Measurements from ENCODE around the gene HLA-DRA. TPM values are rescaled to one million over a fixed set of nuclear protein-coding genes. Genes with fewer than 3 reads are reported as not detected.
"Not testable (repeated sequence)": the region's sequence is repeated elsewhere in the genome, so short reads cannot be mapped to it uniquely, and the experiment has no call there.

HLA-DRA gene
- total RNA-seq, 1 donor from 2014 or later: 94.0 TPM

DNA sequence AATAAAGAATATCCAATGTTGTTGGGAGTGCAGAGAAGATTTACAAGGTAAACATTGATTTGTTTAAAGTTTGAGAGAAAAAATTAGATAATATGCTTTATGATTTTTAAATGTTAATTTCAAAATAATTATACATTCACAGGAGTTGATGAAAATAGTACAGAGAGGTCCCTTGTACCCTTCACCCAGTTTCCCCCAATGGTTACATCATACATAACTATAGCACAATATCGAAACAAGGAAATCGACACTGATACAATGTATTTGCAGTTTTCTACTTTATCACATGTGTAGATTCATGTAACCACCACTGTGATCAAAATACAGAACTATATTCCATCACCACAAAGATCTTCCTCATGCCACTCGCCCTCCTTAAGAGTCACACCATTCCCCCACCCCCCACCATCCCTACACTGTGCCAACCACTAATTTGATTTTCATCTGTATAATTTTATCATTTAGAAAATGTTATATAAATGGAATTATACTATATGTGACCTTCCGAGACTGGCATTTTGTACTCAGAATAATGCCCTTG lies 11.7 kb upstream of the HLA-DRA start:
- DNase-seq (ENCODE audit: low spot score): no peak
- intact Hi-C loops (cut with DNase I): no loop called here

DNA sequence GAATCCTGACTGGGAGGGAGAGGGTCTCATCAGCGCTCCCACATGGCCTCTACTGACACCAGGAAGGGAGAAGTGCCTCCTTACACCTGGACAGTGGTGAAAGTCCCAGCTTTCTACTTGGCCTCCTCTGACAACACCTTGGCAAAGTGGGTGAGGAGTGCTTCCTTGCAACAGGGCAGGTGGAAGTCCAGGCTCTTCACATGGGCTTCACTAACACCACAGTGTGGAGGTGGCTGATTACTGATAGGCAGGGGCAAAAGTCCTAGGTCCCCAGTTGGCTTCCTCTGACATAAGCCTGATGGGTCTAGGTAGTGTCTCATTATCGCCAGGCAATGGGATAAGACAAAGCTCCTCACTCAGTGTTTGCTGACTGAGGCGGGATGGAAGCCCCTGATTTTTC lies 9.5 kb upstream of the HLA-DRA start:
- DNase-seq (ENCODE audit: low spot score): no peak

GRCh38 chr6:32431142-32431541 lies 8.5 kb upstream of the HLA-DRA start:
- DNase-seq (ENCODE audit: low spot score): no peak
- intact Hi-C loops (cut with DNase I): loop anchor here (5.0 kb wide), 2 partner anchors 266 to 356 kb away; no protein-coding TSS in a partner anchor

More for the DNA sequence above, 9.5 kb upstream of the HLA-DRA start:
- intact Hi-C loops (cut with DNase I): loop anchor here (5.0 kb wide), 2 partner anchors 267 to 357 kb away; no protein-coding TSS in a partner anchor

GRCh38 chr6:32432050-32432450 lies 7.6 kb upstream of the HLA-DRA start:
- intact Hi-C loops (cut with DNase I): loop anchor here (5.0 kb wide), 2 partner anchors 265 to 355 kb away; no protein-coding TSS in a partner anchor
- DNase-seq (ENCODE audit: low spot score): no peak

- DNase-seq (ENCODE audit: low spot score): not testable (repeated sequence)
- intact Hi-C loops (cut with DNase I): loop anchor here (5.0 kb wide), 2 partner anchors 263 to 353 kb away; no protein-coding TSS in a partner anchor
Observed at GRCh38 chr6:32433950-32434349, 5.7 kb upstream of the HLA-DRA start.

DNA sequence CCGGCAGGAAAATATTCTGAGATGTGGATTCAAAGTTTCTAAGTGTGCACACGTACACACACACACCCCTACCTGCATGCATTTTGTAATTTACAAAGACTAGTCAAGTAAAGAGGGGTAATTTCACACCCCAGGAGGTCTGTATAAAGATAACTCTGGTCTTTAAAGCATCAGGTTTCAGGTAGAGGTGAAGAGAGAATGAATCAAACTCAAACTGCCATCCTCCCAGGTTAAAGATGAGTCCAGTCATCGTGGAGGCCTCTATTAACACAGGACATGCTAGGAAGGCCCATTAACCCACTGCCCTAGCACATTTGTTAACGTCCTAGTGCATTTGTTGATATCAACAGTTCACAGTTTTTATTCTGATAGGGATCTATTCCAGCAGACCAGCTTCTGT lies 3.5 kb upstream of the HLA-DRA start:
- intact Hi-C loops (cut with DNase I): no loop called here

GRCh38 chr6:32436995-32437836 lies 2.5 kb upstream of the HLA-DRA start:
- intact Hi-C loops (cut with DNase I): no loop called here

More for the DNA sequence above, 3.5 kb upstream of the HLA-DRA start:
- DNase-seq (ENCODE audit: low spot score): no peak

GRCh38 chr6:32439139-32439538 lies 548 bp upstream of the HLA-DRA start:
- intact Hi-C loops (cut with DNase I): no loop called here
- no peak for DNase-seq (ENCODE audit: low spot score)

More at GRCh38 chr6:32436995-32437836, 2.5 kb upstream of the HLA-DRA start:
- no peak for DNase-seq (ENCODE audit: low spot score)

- DNase-seq (ENCODE audit: low spot score): no peak
- intact Hi-C loops (cut with DNase I): no loop called here
Observed at GRCh38 chr6:32442243-32442667, 2.6 kb downstream of the HLA-DRA start.

DNA sequence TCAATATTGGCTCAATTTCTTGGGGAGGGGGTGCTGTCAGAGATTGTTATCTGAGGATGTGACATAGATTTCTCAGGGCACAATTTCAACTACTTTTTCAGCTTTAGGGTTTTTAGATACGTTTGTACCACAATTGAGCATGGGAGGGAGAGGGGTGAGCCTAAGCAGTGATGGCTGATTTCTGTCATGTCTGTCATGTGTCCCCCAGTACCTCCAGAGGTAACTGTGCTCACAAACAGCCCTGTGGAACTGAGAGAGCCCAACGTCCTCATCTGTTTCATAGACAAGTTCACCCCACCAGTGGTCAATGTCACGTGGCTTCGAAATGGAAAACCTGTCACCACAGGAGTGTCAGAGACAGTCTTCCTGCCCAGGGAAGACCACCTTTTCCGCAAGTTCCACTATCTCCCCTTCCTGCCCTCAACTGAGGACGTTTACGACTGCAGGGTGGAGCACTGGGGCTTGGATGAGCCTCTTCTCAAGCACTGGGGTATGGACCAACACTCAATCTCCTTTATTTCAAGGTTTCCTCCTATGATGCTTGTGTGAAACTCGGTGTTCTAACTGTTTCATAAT lies 3.4 kb downstream of the HLA-DRA start:
- no peak for DNase-seq (ENCODE audit: low spot score)
- intact Hi-C loops (cut with DNase I): no loop called here

DNA sequence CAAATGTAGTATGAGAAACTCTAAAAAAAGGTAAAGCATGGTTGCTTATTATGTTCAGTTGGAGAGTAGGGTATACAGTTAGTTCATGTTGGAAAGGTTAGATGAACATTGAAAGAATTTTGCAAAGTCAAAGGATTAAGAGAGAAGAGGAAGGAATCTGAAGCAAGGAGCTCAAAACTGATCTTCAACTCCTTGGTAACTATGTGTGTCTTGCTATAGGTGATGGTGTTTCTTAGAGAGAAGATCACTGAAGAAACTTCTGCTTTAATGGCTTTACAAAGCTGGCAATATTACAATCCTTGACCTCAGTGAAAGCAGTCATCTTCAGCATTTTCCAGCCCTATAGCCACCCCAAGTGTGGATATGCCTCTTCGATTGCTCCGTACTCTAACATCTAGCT lies 4.7 kb downstream of the HLA-DRA start:
- DNase-seq (ENCODE audit: low spot score): no peak
- intact Hi-C loops (cut with DNase I): no loop called here

GRCh38 chr6:32445321-32445854 lies 5.7 kb downstream of the HLA-DRA start:
- DNase-seq (ENCODE audit: low spot score): no peak
- intact Hi-C loops (cut with DNase I): no loop called here

DNA sequence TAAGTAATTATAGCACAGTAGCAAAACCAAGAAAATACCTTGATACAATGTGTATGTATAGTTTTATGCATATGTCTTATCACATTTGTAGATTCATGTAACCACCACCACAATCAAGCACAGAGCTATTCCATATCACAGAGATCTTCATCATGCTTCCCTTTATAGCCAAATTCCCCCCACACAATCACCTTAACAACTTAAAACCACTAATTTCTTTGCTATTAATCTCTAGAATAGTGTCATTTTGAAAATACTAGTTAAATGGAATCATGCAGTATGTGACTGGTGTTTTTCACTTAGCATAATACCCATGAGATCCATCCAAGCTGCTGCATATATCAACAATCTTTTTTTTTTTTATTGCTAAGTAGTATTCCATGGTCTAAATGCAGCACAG lies 8.2 kb downstream of the HLA-DRA start:
- DNase-seq (ENCODE audit: low spot score): no peak
- intact Hi-C loops (cut with DNase I): no loop called here

- DNase-seq (ENCODE audit: low spot score): no peak
- intact Hi-C loops (cut with DNase I): no loop called here
Observed at GRCh38 chr6:32449088-32449736, 9.5 kb downstream of the HLA-DRA start.

DNA sequence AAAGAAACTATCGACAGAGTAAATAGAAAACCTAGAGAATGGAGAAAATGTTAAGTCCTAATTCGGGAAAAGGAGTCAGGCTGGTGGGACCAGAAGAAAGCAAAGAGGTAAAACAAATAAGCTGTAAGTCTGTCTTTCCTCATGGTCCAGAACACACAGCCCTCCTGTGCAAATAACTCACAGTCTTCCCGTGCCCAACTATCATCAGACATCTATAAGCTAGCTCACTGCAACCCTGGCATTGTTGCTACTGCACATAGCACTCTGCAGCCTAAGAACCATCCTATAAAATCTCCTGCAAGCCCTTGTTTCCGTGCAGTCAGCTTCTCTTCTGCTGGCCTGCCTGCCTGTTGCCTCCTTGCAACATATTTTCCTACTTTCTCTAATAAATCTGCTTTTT lies 17.4 kb downstream of the HLA-DRA start:
- DNase-seq (ENCODE audit: low spot score): no peak
- intact Hi-C loops (cut with DNase I): no loop called here

GRCh38 chr6:32459781-32460424 lies 20.2 kb downstream of the HLA-DRA start:
- DNase-seq (ENCODE audit: low spot score): no peak
- intact Hi-C loops (cut with DNase I): no loop called here

DNA sequence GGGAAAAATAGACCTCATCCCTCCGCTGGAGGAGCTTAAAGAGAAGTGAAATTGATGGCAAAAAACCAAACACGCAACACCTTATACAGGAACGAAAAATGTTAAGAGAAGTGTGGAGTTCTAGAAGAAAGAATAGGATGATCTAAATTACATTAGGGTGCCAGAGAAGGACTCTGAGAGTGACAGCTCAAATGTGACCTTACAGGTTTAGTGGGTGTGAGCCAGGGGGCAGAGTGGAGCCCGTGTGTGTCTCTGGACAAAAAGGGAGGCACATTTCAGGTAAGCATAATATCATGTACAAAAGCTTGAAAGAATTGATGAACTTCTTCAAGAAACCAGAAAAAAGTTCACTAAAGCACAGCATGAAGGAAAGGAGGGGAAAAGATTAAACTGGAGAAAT lies 20.8 kb downstream of the HLA-DRA start:
- DNase-seq (ENCODE audit: low spot score): no peak
- intact Hi-C loops (cut with DNase I): no loop called here

GRCh38 chr6:32461493-32461892 lies 21.8 kb downstream of the HLA-DRA start:
- no peak for DNase-seq (ENCODE audit: low spot score)
- intact Hi-C loops (cut with DNase I): no loop called here

DNA sequence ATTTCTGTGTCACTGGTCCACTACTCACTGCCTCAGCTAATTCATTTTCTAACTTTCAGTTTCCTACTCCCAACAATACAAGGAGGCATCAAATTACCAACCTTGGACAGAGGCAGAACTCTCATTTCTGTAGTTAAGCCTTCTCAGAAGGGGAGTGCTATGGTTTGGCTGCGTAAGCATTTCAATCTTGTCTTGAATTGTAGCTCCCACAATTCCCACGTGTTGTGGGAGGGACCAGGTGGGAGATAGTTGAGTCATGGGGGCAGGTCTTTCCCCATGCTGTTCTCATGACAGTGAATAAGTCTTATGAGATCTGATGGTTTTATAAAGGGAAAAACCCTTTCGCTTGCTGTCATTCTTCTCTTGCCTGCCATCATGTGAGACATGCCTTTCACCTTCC lies 22.9 kb downstream of the HLA-DRA start:
- DNase-seq (ENCODE audit: low spot score): no peak
- intact Hi-C loops (cut with DNase I): no loop called here
